GM19351 (cell line): ENCODE measurements around the gene CPT1B.
"Not testable (repeated sequence)": the region's sequence is repeated elsewhere in the genome, so short reads cannot be mapped to it uniquely, and the experiment has no call there.

ENCODE experiments used
- ATAC-seq: cut with Tn5 transposase; IDR thresholded peaks from one replicate; pipeline ENCODE4 v1.9.1; 2021; ENCODE audit warnings: mild to moderate bottlenecking, moderate library complexity; ENCODE audit not compliant: unreplicated experiment

Gene CPT1B

DNA sequence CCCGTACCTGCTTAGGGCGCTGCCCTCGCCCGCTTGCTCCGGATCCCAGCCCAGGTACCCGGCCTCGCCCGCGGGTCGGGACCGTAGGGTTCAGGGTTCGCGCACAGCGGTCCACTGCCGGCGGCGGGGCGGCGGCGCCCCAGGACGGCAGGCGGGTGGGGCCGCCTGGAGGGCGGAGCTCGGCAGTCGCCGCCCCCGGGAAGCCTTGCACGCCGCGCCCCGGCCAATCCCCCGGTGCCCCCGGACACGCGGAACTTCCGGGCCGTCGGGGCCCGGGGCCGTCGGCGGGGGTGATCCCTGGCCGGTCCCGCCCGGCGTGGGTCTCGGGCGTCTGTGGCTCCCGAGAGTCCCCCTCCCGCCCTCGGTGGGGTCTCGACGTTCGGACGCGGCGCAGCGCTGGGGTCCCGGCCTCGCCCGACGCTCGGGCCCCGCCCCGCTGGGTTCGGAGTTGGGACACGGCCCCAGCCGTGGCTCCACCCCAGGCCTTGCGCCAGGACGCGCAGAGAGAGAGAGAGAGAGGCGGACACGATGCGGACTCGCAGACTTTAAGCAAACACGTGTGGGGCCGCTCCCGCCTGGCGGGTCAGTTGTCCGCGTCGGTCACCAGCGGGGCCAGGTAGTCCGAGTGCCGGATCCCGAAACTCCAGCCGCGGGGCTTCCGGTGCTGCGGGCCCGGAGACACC lies 48.2 kb downstream of the CPT1B start, which contains the start of gene TYMP:
Gene TYMP, minus strand, starts transcription at position 116 of the 683 bp plus-strand sequence. CDS start 303 bp downstream, outside the sequence.
- no peak for ATAC-seq

DNA sequence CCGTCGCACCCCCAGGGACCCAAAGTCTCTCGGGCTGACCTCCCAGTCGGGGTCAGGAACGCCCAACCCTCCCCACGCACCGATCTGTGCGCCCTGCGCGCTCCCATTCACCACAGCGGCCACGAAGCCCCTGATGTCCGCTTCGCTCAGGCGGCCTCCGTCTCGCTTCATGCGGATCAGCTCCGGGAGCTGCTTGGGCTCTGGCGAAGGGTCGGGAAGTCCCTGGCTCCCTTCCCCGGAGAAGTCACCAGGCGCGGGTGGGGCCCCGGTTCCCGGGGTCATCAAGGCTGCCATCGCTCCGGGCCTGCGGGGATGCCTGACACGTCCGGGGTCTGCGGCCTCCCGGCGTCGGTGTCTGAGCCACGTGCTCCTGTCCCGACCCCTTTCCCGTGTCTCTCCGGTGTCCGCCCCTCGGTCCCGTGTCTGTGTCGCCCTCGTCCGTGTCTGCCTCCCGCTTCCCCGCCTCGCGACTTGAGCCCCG lies 48.8 kb downstream of the CPT1B start:
- no peak for ATAC-seq

GRCh38 chr22:50528682-50529415 lies 49.4 kb downstream of the CPT1B start:
- no peak for ATAC-seq

GRCh38 chr22:50527921-50528681 lies 50.1 kb downstream of the CPT1B start:
- ATAC-seq: no peak

GRCh38 chr22:50526834-50527801 lies 51.1 kb downstream of the CPT1B start:
- no peak for ATAC-seq

- ATAC-seq: peak; percentile 26
These were observed 52.0 kb downstream of the CPT1B start for GRCh38 chr22:50526108-50526833.

DNA sequence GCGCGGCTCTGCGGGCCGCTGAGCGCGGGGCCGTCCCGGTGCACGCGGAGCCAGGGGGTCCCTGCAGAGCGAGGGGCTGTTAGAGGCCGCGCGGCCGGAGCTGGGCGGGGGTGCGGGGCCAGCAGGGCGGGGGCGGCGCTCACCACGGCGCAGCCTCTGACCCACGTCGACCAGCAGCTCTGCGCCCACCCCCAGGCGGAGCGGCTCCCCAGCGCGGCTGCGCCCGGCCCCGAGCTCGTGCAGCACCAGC lies 52.4 kb downstream of the CPT1B start:
- no peak for ATAC-seq

DNA sequence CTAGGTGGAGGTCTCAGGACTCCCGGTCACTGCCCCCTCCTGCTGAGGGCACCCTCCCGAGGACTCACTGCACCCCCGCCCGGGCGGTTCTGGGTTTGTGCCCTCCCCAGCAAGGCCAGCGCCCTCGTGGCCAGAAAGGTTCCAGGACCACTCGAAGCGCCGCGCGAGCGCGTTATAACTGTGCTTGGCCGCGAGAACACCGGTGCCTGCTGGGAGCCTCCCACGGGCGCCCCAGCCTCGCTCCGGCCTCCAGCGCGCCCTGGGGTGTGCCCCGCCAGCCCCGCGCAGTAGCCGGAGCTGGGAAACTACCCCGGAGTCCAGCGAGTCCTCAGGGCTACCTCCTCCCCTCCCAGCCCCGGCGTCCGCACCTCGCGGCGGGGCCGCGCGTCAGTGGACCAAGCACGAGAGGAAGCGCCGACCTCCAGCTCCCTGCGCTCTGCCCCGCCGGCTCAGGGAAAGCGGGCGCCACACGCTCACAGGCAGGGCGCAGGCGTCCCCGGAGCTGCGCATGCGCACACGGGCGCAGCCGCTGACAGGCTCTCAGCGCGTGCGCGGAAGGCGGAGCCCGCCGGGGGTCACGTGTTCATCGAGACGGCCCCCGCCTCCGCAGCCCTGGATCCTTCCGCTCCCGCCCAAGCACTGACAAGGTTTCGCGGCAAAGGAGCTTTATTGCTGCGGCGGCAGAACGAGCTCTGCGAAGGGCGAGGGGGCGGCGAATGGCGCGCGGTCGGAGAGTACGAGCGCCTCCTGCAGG lies 52.9 kb downstream of the CPT1B start, which contains the start of gene SCO2:
Gene SCO2, minus strand, starts transcription at position 495 of the 754 bp plus-strand sequence. CDS start 1,187 bp downstream, outside the sequence.
- peak; percentile 34 for ATAC-seq

DNA sequence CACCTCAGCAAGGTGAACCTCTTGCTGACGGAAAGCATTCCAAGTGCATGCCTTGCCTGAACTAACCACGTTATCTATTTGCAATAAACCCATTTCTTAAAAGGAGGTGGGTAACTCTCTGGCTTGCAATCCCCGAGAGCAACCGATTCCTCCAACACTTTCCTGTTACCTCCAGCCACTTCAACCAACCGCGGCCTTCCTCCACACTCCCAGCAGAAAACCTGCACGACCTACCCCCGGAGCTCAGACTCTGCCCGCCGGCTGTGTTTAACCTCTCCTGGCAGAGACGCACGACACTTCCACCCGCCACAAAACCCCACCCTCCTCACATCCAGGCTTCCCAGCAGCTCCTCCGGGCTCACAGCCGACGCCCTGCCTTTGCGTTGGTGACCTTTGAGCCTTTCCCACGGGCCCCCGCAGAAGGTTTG lies 53.5 kb downstream of the CPT1B start:
- ATAC-seq: no peak

DNA sequence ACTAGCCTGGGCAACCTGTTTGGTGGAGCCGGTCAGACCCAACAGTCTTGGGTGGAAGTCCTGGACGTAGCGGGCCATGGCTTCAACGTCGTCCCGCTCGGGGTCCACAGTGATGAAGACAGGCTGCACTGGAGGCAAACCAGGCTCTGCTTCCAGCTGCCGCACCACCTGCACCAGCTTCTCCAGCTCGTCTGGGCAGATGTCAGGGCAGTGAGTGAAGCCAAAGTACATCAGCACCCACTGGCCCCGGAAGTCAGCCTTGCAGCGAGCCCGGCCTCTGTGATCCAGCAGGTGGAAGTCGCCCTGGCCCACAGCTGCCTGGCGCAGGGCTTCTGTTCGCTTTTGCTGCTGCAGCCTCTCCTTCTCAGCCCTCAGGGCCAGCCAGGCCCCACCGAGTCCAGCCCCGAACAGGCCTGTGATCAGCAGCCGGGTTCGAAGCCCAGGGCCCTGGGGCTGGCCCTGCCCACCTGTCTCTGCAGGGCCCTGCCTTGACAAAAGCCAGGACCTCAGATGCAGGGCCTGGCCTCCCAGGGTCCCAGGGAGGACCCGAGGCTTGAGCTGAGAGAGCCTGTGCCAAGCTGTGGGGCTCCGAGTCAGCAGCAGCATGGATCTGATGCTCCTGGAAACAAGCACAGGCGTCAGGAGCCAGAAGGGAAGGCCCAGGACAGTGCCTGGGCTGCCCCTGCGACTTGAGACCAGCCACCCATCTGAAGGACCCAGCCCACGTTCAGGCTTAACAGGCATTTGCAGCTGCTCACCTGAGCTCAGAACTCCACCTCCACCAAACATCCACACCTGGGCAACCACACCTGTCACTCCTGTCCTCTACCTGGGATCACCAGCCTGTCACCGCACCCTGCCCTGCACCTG lies 54.2 kb downstream of the CPT1B start:
- ATAC-seq: no peak

DNA sequence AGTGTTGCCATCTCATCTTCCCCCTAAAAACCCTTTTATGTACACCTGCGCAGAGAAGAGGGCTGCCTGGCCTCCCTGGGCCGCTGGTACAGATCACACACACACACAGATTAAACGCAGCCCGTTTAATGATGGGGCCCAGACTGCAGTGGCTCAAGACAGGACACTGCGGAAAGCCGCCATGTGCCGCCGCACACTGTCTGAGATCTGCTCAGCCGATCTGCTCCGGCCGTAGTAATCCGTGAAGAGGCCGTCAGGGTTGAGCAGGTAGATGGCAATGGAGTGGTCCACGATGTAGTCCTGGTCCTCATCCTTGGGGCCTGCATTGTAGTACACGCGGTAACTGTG lies 54.8 kb downstream of the CPT1B start:
- ATAC-seq: no peak

GRCh38 chr22:50522806-50523438 lies 55.3 kb downstream of the CPT1B start:
- ATAC-seq: no peak

- ATAC-seq: no peak
These were observed 55.9 kb downstream of the CPT1B start for GRCh38 chr22:50522208-50522805.

- no peak for ATAC-seq
These were observed 56.5 kb downstream of the CPT1B start for GRCh38 chr22:50521710-50522109.

DNA sequence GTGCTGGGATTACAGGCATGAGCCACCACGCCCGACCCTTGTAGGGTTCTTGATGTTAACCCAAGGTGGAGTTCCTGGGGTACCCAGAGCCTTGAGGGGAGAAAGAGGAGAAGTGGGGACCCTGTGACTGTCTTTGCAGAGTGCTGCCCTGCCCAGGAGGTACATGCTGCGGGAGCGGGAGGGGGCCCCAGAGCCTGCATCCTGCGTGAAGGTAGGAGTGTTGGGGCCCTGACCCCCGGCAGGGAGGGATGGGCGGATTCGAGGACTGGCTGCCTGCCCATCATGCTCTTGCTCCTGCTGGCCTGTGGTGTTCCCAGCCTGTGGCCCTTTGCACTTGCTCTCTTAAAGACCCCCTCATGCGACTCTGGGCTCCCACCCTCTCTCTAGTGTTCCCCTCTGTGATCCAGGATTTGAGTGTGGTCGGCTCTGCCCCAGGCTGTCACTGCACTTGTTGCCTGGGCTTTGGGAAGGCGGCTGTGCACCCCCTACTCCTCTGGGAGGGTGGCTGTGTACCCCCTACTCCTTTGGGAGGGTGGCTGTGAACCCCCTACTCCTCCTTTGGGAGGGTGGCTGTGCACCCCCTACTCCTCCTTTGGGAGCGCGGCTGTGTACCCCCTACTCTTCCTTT lies 57.3 kb downstream of the CPT1B start:
- no peak for ATAC-seq

GRCh38 chr22:50520184-50520583 lies 58.0 kb downstream of the CPT1B start:
- not testable (repeated sequence) for ATAC-seq

DNA sequence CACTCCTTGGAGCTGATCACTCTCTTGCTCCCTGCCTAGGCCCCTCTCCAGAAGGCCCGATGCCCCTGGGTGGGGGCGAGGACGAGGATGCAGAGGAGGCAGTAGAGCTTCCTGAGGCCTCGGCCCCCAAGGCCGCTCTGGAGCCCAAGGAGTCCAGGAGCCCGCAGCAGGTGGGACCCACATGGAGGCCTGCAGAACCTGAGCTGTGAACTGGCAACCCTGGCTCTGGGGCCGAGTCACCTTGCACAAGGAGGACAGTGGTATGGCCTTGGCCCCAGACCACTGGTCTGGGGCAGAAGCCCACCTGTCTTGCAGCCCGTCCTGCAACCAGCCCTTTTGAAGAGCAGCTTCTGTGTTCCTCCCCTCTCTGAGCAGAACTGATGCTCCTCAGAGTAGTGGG lies 59.1 kb downstream of the CPT1B start:
- ATAC-seq: no peak
